ENCODE data around the gene EMILIN1.

Gene EMILIN1

DNA sequence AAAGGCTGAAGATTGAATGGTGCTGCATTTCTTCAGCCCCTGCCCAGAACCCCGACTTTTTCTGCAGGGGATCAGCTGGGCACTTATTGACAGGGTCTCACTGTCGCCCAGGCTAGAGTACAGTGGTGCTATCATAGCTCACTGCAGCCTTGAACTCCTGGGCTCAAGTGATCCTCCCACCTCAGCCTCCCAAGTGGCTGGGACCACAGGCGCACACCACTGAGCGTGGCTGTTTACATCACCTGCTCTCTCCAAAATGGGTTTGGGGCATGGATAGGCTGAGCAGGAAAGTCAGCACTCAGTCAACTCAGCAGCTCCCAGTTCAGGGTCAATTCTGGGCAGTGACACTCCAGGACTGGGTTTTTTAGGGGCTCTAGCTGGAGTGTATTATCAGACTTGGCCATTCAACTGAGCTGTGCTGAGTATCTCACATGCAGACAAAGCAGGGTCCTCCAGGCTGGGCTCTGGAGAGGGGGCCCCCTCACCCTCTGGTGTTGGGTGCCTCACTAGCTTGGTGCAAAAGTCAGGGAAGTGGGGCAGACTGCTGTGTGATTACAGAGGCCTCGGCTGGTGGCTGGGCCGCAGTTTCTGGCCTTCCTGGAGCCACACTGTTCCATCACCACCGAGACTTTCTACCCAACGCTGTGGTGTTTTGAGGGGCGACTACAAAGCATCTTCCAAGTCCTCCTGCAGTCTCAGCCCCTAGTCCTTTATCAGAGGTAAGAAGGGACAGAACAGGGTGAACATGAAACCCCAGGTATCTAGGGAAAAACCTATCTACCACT is 49.7 kb downstream of the EMILIN1 start:
- DNase-seq = no peak

DNA sequence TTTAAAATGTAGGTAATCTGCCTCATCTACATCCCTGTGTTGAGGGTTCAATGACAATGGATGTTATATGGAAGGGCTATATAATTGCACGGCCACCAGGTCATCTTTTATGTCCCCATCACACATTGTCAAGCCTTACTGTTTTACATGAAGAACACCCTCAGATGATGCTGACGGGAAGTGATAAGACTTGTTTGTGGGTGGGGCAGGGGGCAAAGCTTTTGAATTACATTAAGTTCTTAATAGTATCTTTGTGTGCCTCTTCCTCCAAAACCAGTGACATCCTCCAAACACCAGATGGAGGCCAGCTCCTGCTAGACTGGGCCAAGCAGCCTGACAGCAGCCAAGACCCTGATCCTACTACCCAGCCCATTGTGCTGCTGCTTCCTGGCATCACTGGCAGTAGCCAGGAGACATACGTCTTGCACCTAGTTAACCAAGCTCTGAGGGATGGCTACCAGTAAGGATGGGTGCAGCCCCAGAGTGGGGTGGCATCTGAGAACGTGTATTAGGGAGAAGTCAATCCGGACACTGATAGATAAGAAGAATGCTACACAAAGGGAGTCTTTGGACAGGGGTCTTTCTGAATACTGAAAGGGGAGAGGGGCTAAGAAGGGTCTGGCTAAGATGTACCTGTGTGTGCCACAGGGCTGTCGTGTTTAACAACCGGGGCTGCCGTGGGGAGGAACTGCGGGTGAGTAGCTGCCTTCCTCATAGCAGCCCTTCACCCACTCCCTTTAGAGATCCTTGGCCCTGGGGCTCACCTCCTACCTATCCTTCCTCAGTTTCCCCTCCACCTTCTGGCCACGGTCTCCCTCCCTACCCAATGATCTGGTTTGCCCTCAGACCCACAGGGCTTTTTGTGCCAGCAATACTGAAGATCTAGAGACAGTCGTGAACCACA is 50.5 kb downstream of the EMILIN1 start:
- no peak for DNase-seq

DNA sequence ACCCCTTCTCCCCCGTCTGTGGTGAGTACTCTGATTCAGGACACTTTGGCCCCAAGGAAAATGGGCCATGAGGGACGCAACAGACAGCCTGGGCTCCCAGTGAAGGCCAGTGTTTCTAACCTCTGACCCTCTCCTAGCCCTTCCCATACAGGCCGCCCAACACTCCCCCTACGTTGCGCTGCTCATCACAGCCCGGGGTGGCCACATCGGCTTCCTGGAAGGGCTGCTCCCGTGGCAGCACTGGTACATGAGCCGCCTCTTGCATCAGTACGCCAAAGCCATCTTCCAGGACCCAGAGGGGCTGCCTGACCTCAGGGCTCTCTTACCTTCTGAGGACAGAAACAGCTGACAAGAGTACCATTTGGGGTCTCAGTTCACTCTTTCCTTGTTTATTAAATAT is 52.0 kb downstream of the EMILIN1 start:
- no peak for DNase-seq

DNA sequence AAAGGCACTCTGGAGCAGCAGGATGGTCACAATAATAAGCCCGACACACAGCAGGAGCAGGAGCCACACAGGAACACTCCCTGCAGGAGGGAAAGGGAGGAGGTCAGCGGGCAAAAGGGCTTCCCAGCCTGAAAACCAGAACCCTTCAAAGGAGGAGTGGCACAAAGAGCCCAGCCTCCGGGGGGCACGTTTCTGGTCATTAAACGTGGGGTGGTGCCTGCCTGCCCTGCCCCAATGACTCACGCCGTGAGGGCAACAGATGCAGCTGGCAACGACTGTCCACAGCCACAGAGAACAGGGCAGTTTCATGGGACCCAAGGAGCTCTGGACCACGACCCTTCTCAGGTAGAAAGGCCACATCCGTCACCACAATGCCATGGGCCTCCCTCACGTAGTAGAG is 53.0 kb downstream of the EMILIN1 start:
- DNase-seq = no peak

DNA sequence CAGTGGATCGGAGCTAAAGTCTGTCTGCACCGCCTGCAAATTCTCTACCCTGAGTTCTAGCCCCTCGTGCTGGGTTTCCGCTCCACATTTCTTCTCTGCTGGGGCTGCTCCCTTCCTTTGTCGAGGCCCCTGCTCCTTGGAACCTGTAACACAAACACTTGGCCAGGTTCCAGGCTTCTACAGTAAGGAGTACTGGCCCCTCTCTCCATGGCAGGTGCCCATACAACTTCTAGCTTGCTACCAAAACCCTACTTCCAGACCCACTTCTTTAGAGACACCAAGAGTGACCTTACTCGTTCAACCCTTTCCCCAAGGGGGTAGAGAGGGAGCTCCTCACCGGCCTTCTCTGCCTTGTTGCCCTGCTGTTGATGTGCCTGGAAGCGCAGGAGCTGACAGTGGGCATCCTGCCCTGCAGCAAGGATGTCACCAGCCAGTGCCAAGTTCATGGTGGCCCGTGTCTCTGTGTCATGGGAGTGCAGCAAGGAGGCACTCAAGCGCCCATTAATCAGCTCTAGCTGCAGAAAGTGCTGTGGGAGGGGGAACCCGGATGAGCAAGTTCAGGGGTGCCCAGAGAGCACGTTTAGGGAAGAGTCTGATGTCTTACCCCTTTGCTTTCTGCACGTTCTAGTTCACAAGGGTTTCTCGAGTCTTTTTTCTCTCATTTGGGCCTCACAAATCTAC is 54.9 kb downstream of the EMILIN1 start:
- DNase-seq = no peak

DNA sequence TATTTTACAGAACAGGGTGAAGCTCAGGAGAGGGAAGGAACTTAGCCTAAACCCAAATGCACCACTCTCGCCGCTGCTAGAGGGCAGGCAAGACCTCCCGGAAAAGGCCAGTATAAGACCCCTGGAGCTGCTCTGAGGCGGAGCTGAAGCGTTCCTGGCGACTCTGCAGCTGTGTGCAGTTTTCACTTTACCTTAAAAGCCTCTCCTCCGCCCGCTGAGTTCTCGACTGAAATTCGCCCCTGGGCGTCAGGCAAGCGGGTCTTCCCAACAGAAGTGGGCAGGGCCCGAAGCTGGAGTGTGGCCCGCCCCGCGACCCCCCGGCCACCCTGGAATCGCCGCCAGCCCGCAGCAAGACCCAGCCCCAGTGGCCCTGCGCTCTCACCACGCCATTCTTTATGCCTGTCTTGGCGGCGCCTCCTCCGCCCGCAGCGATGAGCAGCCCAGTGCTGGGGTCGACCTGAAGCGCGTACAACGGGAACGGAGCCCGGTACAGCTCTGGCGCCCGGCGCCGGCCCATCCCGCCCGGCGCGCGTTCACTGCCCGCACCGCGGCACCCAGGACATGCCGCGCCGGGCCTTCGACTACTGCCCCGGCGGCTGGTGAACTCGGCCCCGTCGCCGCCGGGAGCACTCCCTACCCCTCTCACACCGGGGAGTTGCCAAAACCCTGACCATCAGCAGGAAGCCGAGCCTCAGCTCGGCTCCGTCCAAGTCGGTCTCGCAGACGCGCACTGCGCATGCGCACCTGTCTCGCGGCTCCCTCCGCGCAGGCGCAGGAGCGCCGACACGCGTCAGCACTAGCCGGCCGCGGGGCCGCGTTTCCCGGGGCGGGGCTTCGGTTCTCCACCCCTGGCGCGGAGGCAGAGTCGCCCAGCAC is 55.7 kb downstream of the EMILIN1 start, which contains the start of gene PREB:
Gene PREB (minus strand): TSS at position 732 of the 876 bp plus-strand sequence. CDS start 215 bp downstream, at position 517.
- DNase-seq = peak; percentile 98

DNA sequence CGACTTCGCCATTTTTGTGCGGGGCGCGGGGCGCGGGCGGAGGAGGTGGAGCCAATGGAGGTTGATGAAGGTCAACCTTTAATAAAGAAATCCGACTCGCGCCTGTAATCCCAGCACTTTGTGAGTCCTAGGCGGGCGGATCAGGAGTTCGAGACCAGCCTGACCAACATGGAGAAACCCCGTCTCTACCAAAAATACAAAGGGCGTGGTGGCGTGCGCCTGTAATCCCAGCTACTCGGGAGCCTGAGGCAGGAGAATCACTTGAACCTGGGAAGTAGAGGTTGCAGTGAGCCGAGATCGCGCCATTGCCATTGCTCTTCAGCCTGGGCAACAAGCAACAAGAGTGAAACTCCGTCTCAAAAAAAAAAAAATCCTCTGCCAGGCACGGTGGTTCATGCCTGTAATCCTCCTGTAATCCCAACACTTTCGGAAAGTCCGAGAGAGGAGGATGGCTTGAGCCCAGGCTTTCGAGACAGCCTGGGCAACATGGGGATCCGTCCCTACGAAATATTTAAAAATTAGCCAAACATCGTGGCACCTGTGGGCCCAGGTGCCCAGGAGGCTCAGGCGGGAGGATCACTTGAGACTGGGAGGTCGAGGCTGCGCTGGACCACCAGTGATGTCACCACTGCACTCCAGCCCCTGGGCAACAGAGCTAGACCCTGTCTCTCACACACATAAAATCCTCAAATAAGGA is 56.5 kb downstream of the EMILIN1 start:
- DNase-seq = no peak

DNA sequence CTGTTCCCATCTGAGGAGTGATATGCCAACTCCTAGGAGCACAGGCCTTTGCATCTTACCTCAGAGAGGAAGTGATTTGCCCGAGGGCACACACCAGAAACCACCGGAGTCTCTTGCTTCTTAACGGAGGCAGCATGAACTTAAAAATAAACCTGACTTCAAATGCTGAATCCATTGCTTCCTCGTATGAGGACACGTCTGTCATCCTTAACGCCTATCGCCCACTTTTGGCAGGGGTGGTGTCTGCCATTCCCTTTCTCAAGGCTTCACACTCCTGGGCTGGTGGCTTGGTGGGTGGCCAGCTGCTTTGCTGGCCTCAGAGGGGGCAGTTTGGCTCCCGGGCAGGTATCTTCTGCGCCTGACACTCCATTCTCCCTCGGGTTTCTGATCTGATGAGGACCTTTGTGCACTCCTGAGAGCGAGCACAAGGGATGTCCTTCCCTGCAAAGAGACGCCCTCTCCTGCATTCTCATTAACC is 57.1 kb downstream of the EMILIN1 start:
- no peak for DNase-seq

Data from central memory CD4-positive, alpha-beta T cell (primary cell).